ENCODE data around the gene HOXC12. TPM values are rescaled to one million over a fixed set of nuclear protein-coding genes. Genes with fewer than 3 reads are reported as not detected.

Gene HOXC12
- total RNA-seq, 1 experiment from 2014 or later = not detected

- Histone ChIP-seq H3K27me3 (ENCODE audit: control insufficient read depth, insufficient read depth, low read length) (peaks cover 100% of the 10 kb centered on the region), H3K4me3 (ENCODE audit: insufficient read depth, low read depth, low read length) (no peak overlapping the region), H3K36me3 (replicated peaks; ENCODE audit: control insufficient read depth, insufficient read depth, low read length) (no peaks in the 10 kb centered on the region)
- no peak for DNase-seq
Observed at GRCh38 chr12:53997204-53998109, 42.8 kb downstream of the HOXC12 start.

DNA sequence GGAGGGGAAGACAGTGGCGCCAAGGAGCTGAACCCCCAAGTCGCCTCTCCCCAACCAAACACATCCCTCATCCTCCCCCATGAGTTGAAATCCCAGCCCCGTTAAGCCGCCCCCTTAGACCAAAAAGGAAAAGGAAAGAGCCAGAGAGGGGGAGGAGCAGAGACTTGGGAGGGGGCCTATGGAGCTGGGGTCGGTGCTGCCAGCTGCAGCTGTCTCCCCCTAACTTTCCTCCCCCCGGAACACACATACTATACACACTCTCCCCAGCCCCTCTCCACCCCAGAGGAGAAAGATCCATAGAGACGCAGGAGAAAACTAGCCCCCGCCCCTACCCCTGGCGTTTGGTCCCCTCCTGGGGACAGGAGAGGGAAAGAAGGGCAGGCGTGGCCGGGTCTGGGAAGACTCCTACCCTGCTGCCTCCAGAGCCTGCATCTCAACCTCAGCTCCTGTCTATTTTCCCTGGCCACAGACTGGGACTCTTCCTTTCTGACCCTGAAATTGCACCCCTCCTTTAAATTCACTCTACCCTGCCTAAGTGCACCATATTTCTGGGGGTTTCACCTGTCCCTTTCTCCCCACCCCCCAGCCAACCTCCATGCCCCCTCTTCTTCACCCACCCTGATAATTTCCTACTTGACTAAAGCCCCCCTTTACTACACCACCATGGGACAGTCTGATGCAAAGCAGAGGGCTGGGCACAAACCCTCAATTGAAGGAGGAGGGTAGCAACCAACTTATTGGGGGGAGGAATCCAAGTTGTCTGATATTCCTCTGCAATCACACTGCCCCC is 43.6 kb downstream of the HOXC12 start:
- peaks cover 100% of the 10 kb centered on the region for H3K27me3 ChIP-seq (ENCODE audit: control insufficient read depth, insufficient read depth, low read length)
- no peak overlapping the region for H3K4me3 ChIP-seq (ENCODE audit: insufficient read depth, low read depth, low read length)
- DNase-seq = no peak
- no peaks in the 10 kb centered on the region for H3K36me3 ChIP-seq (replicated peaks; ENCODE audit: control insufficient read depth, insufficient read depth, low read length)

DNA sequence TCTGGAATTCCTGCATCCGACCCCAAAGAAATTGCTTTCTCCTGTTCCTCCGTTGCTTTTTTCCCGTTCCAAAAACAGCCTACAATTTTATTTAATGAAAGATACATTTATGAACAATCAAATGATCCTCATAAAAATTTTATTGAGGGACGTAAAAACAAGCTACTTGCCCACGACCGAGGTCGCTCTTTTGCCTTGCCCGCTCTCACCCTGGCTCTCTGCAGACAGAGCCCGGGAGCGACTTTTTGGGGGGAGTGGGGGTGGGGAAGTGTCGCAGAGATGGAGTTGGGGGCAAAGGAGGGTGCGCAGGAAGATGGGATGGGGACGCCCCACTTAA is 44.2 kb downstream of the HOXC12 start:
- no peak overlapping the region for H3K4me3 ChIP-seq (ENCODE audit: insufficient read depth, low read depth, low read length)
- no peak for DNase-seq
- H3K27me3 ChIP-seq (ENCODE audit: control insufficient read depth, insufficient read depth, low read length) = peaks cover 100% of the 10 kb centered on the region

GRCh38 chr12:53999559-54000115 is 44.9 kb downstream of the HOXC12 start:
- peak; percentile 82 for DNase-seq
- peaks cover 100% of the 10 kb centered on the region for H3K27me3 ChIP-seq (ENCODE audit: control insufficient read depth, insufficient read depth, low read length)
- no peaks in the 10 kb centered on the region for H3K36me3 ChIP-seq (replicated peaks; ENCODE audit: control insufficient read depth, insufficient read depth, low read length)
- no peak overlapping the region for H3K4me3 ChIP-seq (ENCODE audit: insufficient read depth, low read depth, low read length)

More for the DNA sequence above, 44.2 kb downstream of the HOXC12 start:
- no peaks in the 10 kb centered on the region for H3K36me3 ChIP-seq (replicated peaks; ENCODE audit: control insufficient read depth, insufficient read depth, low read length)

DNA sequence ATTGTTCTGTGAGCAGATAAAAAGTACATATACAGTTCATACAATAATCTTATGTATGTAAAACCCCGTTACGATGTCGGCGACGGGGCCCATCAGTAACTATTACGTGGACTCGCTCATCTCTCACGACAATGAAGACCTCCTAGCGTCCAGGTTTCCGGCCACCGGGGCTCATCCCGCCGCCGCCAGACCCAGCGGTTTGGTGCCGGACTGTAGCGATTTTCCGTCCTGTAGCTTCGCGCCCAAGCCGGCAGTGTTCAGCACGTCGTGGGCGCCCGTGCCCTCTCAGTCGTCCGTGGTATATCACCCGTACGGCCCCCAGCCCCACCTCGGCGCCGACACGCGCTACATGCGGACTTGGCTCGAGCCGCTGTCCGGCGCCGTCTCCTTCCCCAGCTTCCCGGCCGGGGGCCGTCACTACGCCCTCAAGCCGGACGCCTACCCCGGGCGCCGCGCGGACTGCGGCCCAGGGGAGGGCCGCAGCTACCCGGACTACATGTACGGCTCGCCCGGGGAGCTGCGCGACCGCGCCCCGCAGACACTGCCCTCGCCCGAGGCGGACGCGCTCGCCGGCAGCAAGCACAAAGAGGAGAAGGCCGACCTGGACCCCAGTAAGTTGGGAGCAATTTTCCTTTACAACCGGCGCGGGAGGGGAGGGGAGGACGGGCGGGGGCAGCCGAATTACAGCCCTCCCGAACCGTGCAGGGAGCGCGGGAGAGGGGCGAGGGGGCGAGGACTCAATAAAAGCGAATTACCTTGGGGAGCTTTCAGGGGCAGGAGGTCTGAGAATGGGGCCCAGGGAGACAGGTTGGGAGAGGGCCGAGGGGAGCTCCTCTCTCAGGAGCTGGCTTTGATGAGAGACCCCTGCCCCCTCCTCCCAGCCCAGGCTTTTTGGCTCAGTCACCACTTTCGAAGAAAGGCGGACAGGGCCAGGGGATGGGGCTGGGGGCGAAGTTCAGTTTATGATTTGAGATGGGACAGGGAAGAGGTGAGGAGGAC is 45.7 kb downstream of the HOXC12 start, which contains the start of gene HOXC9:
HOXC9 (plus strand) TSS at position 46 of the 999 bp plus-strand sequence; CDS start at position 74, 28 bp downstream.
- Histone ChIP-seq H3K36me3 (replicated peaks; ENCODE audit: control insufficient read depth, insufficient read depth, low read length) (no peaks in the 10 kb centered on the region), H3K4me3 (ENCODE audit: insufficient read depth, low read depth, low read length) (peak within 1 kb of the TSS; percentile 13; the same call in 1 of the 2 replicates), H3K27me3 (ENCODE audit: control insufficient read depth, insufficient read depth, low read length) (peaks cover 100% of the 10 kb centered on the region)
- DNase-seq = no peak

DNA sequence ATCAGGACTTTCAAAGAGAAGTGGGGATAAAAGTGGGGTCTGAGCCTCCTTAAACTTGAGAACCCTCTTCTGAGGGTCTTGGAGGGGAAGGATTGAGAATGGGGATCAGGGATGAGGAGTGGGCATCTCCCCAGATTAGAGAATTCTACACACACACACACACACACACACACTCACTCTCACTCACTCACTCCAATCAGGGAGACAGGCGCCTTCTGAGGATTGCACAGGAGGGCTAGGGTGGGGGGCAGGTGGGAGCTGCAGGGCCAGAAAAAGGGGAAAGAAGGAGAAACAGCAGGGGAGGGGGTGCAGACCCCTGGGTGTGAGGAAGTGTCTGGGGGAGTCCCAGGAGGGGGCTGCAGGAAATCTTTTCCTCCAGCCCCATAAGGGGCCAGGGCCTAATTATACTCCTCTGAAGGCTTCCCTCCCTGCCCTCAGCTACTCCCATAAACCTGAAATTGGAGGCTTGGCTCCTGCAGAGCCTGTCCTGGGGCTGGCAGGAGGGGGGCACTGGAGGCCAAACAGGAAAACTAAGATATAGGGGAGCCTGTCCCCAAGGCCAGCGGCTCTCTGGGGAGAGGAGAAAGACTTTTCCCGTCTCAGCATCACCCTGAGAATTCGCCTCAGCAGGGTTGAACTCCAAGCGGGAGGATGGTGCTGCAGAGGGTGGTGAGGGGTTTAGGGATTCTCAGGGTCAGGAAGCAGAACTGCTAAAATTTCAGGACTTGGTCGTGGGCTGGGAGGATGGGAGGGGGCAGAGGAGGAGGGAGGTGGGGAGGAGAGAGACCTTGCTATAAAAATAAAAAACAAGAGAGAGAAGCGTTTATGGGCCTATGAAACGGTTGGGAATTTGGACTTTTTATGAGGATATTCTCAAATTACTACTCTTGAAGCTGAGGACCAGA is 46.8 kb downstream of the HOXC12 start:
- no peak for DNase-seq
- H3K4me3 ChIP-seq (ENCODE audit: insufficient read depth, low read depth, low read length) = no peak overlapping the region
- H3K36me3 ChIP-seq (replicated peaks; ENCODE audit: control insufficient read depth, insufficient read depth, low read length) = no peaks in the 10 kb centered on the region
- H3K27me3 ChIP-seq (ENCODE audit: control insufficient read depth, insufficient read depth, low read length) = peaks cover 100% of the 10 kb centered on the region

DNA sequence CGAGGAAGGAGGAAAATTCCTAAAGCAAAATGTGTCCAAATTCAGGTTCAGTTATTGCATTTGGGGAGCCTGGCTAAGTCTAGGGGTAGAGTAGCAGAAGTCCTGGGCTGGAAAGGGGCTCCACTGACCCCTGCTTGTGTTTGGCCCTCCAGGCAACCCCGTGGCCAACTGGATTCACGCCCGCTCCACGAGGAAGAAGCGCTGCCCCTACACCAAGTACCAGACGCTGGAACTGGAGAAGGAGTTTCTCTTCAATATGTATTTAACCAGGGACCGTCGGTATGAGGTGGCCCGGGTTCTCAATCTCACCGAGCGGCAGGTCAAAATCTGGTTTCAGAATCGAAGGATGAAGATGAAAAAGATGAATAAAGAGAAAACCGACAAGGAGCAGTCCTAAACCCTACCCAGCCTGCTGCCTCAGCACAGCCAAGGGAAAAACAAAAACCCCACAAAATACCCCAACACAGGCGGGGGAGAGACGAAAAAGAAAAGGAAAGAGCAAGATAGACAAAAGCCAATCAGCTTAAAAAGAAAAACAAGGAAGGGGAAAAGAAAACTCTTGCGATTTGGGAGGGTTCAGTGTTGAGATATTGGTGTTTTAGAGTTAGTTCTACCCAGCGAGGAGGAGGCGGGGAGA is 47.7 kb downstream of the HOXC12 start:
- DNase-seq = no peak
- Histone ChIP-seq H3K36me3 (replicated peaks; ENCODE audit: control insufficient read depth, insufficient read depth, low read length) (no peaks in the 10 kb centered on the region), H3K27me3 (ENCODE audit: control insufficient read depth, insufficient read depth, low read length) (peaks cover 100% of the 10 kb centered on the region), H3K4me3 (ENCODE audit: insufficient read depth, low read depth, low read length) (no peak overlapping the region)

- DNase-seq = no peak
- Histone ChIP-seq H3K36me3 (replicated peaks; ENCODE audit: control insufficient read depth, insufficient read depth, low read length) (no peaks in the 10 kb centered on the region), H3K27me3 (ENCODE audit: control insufficient read depth, insufficient read depth, low read length) (peaks cover 100% of the 10 kb centered on the region), H3K4me3 (ENCODE audit: insufficient read depth, low read depth, low read length) (no peak overlapping the region)
Observed at GRCh38 chr12:54002915-54003389, 48.2 kb downstream of the HOXC12 start.

- no peak overlapping the region for H3K4me3 ChIP-seq (ENCODE audit: insufficient read depth, low read depth, low read length)
- no peak for DNase-seq
- H3K27me3 ChIP-seq (ENCODE audit: control insufficient read depth, insufficient read depth, low read length) = peaks cover 100% of the 10 kb centered on the region
- no peaks in the 10 kb centered on the region for H3K36me3 ChIP-seq (replicated peaks; ENCODE audit: control insufficient read depth, insufficient read depth, low read length)
Observed at GRCh38 chr12:54003625-54004024, 48.9 kb downstream of the HOXC12 start.

- no peak for DNase-seq
- Histone ChIP-seq H3K27me3 (ENCODE audit: control insufficient read depth, insufficient read depth, low read length) (peaks cover 100% of the 10 kb centered on the region), H3K36me3 (replicated peaks; ENCODE audit: control insufficient read depth, insufficient read depth, low read length) (no peaks in the 10 kb centered on the region), H3K4me3 (ENCODE audit: insufficient read depth, low read depth, low read length) (no peak overlapping the region)
Observed at GRCh38 chr12:54004063-54004840, 49.5 kb downstream of the HOXC12 start.

- Histone ChIP-seq H3K27me3 (ENCODE audit: control insufficient read depth, insufficient read depth, low read length) (peaks cover 100% of the 10 kb centered on the region), H3K4me3 (ENCODE audit: insufficient read depth, low read depth, low read length) (no peak overlapping the region), H3K36me3 (replicated peaks; ENCODE audit: control insufficient read depth, insufficient read depth, low read length) (no peaks in the 10 kb centered on the region)
- DNase-seq = peak; percentile 70
Observed at GRCh38 chr12:54004841-54005530, 50.3 kb downstream of the HOXC12 start.

- no peak overlapping the region for H3K4me3 ChIP-seq (ENCODE audit: insufficient read depth, low read depth, low read length)
- peak; percentile 65 for DNase-seq
- H3K27me3 ChIP-seq (ENCODE audit: control insufficient read depth, insufficient read depth, low read length) = peaks cover 100% of the 10 kb centered on the region
- H3K36me3 ChIP-seq (replicated peaks; ENCODE audit: control insufficient read depth, insufficient read depth, low read length) = no peaks in the 10 kb centered on the region
Observed at GRCh38 chr12:54005531-54005852, 50.8 kb downstream of the HOXC12 start.

All from H7 (cell line).